H1 (cell line): ENCODE data around the gene PDIA6. TPM values are rescaled to one million over a fixed set of nuclear protein-coding genes. Genes with fewer than 3 reads are reported as not detected.

Experiments used
- CTCF ChIA-PET: fragments of 300-600 bp; sonication (Branson Sonifier 250); formaldehyde crosslinking; loops from one replicate; lab custom pipeline; 2021; ENCODE audit not compliant: partially characterized antibody; lab: Charles Lee
- POLR2A ChIA-PET: fragments of 300-600 bp; sonication (Branson Sonifier 250); formaldehyde crosslinking; loops from one replicate; lab custom pipeline; 2021; ENCODE audit warnings: inconsistent platforms; ENCODE audit not compliant: partially characterized antibody; lab: Charles Lee
- DNase-seq, 2 experiments: peaks; one replicate each; pipeline versions ENCODE4 v3.0.0 to v3.0.0-alpha.2; 2010 to 2022; ENCODE audit warnings: low spot score in 2 of 2, low read depth in 1 of 2, mixed read lengths in 1 of 2
- FAIRE-seq: peaks from 2 replicates; lab custom pipeline; 2011; peaks lifted over from hg19 to GRCh38; lab: Jason Lieb, UNC
- H2AFZ ChIP-seq: 2 replicates; pipeline ENCODE4 v1.8.1; 2012; ENCODE audit warnings: low read length, inconsistent platforms
- H2AK5ac ChIP-seq: 2 replicates; pipeline ENCODE4 v1.6.1; 2013; ENCODE audit warnings: low read depth, low read length
- H2BK120ac ChIP-seq: replicated peaks from 2 replicates; pipeline ENCODE3; 2013; ENCODE audit warnings: low read depth, low read length, inconsistent platforms
- H2BK12ac ChIP-seq: 2 replicates; pipeline ENCODE4 v1.6.1; 2013; ENCODE audit warnings: low read depth, low read length
- H2BK15ac ChIP-seq: 2 replicates; pipeline ENCODE4 v1.6.1; 2013; ENCODE audit warnings: low read length
- H2BK20ac ChIP-seq: 2 replicates; pipeline ENCODE4 v1.6.1; 2013; ENCODE audit warnings: low read length
- H2BK5ac ChIP-seq: 2 replicates; pipeline ENCODE4 v1.6.1; 2013; ENCODE audit warnings: low read depth, low read length
- H3K14ac ChIP-seq: 2 replicates; pipeline ENCODE4 v1.6.1; 2013; ENCODE audit warnings: inconsistent platforms; ENCODE audit not compliant: insufficient read length
- H3K18ac ChIP-seq: 2 replicates; pipeline ENCODE4 v1.6.1; 2013; ENCODE audit warnings: low read length; ENCODE audit errors: extremely low read depth
- H3K23ac ChIP-seq: 2 replicates; pipeline ENCODE4 v1.6.1; 2013; ENCODE audit warnings: inconsistent platforms; ENCODE audit not compliant: insufficient read length
- H3K23me2 ChIP-seq: 2 replicates; pipeline ENCODE4 v1.6.1; 2013; ENCODE audit warnings: low read depth, low read length
- H3K27ac ChIP-seq: 2 replicates; pipeline ENCODE4 v1.6.1; 2011; ENCODE audit warnings: low read depth, low read length, inconsistent platforms
- H3K27me3 ChIP-seq, 4 experiments: replicated peaks in 1 of 4; 1 replicate in 1 of 4; 2 replicates in 3 of 4; pipeline versions ENCODE4 v1.6.1 to v1.8.1; 2011 to 2013; ENCODE audit warnings: low read length in 3 of 4, mild to moderate bottlenecking in 3 of 4, inconsistent platforms in 2 of 4, mixed read lengths in 2 of 4, moderate library complexity in 1 of 4; ENCODE audit not compliant: control insufficient read depth in 3 of 4, insufficient read depth in 3 of 4; ENCODE audit errors: extremely low read depth in 1 of 4
- H3K36me3 ChIP-seq, 4 experiments: 2 replicates each; pipeline versions ENCODE4 v1.6.1 to v1.8.1; 2011 to 2013; ENCODE audit warnings: mild to moderate bottlenecking in 4 of 4, low read length in 3 of 4, moderate library complexity in 2 of 4, control low read depth in 1 of 4, inconsistent platforms in 1 of 4; ENCODE audit not compliant: insufficient read depth in 4 of 4, control insufficient read depth in 2 of 4
- H3K4ac ChIP-seq: replicated peaks from 2 replicates; pipeline ENCODE3; 2013; ENCODE audit warnings: low read length, low read depth, mixed read lengths, inconsistent platforms; ENCODE audit not compliant: insufficient read length
- H3K4me1 ChIP-seq, 4 experiments: replicated peaks in 1 of 4; 1 replicate in 1 of 4; 2 replicates in 3 of 4; pipeline versions ENCODE4 v1.6.1 to v1.8.1; 2011 to 2013; ENCODE audit warnings: low read length in 3 of 4, inconsistent platforms in 2 of 4, mixed read lengths in 1 of 4; ENCODE audit not compliant: insufficient read depth in 4 of 4, control insufficient read depth in 3 of 4
- H3K4me2 ChIP-seq, 2 experiments: 2 replicates each; pipeline versions ENCODE4 v1.6.1 to v1.8.1; 2011 to 2013; ENCODE audit warnings: low read depth in 2 of 2, low read length in 2 of 2, control low read depth in 1 of 2, inconsistent platforms in 1 of 2, mild to moderate bottlenecking in 1 of 2; ENCODE audit not compliant: insufficient read depth in 1 of 2
- H3K4me3 ChIP-seq, 4 experiments: fragments of 200-600, 300-600 bp in 1 of 4; sonication (generic), shearing (Covaris generic), sonication (Bioruptor Twin) in 1 of 4; 2 replicates each; pipeline versions ENCODE4 v1.5.1 to v1.8.1; 2011 to 2016; ENCODE audit warnings: low read length in 4 of 4, low read depth in 3 of 4, control low read depth in 2 of 4, inconsistent platforms in 2 of 4, mild to moderate bottlenecking in 2 of 4, mixed read lengths in 1 of 4, moderate library complexity in 1 of 4; ENCODE audit not compliant: insufficient read depth in 2 of 4; ENCODE audit errors: extremely low read depth in 1 of 4
- H3K56ac ChIP-seq: replicated peaks from 2 replicates; pipeline ENCODE3; 2013; ENCODE audit warnings: low read depth, mild to moderate bottlenecking, mixed read lengths, low read length, inconsistent platforms; ENCODE audit not compliant: insufficient read length
- H3K79me1 ChIP-seq: 2 replicates; pipeline ENCODE4 v1.6.1; 2013; ENCODE audit warnings: low read depth, low read length, control low read depth
- H3K79me2 ChIP-seq, 2 experiments: 2 replicates each; pipeline versions ENCODE4 v1.6.1 to v1.8.1; 2012 to 2013; ENCODE audit warnings: low read length in 2 of 2, mild to moderate bottlenecking in 2 of 2, inconsistent platforms in 1 of 2; ENCODE audit not compliant: insufficient read depth in 2 of 2, control insufficient read depth in 1 of 2
- H3K9ac ChIP-seq, 4 experiments: replicated peaks in 1 of 4; 1 replicate in 1 of 4; 2 replicates in 3 of 4; pipeline versions ENCODE4 v1.6.1 to v1.8.1; 2011 to 2013; ENCODE audit warnings: low read depth in 3 of 4, low read length in 3 of 4, control low read depth in 2 of 4, mild to moderate bottlenecking in 2 of 4, moderate library complexity in 2 of 4, inconsistent platforms in 1 of 4; ENCODE audit errors: extremely low read depth in 1 of 4
- H3K9me3 ChIP-seq, 2 experiments: 2 replicates each; pipeline versions ENCODE4 v1.6.1 to v1.8.1; 2012 to 2013; ENCODE audit warnings: mild to moderate bottlenecking in 2 of 2, moderate library complexity in 2 of 2, control low read depth in 1 of 2, inconsistent platforms in 1 of 2, low read depth in 1 of 2, low read length in 1 of 2, mixed read lengths in 1 of 2; ENCODE audit not compliant: insufficient read depth in 2 of 2
- H4K20me1 ChIP-seq, 2 experiments: replicated peaks in 1 of 2; 2 replicates each; pipeline versions ENCODE3 to v1.8.1; 2011 to 2013; ENCODE audit warnings: inconsistent platforms in 2 of 2, low read length in 2 of 2, mild to moderate bottlenecking in 1 of 2; ENCODE audit not compliant: insufficient read depth in 2 of 2, control insufficient read depth in 1 of 2
- H4K5ac ChIP-seq: 2 replicates; pipeline ENCODE4 v1.6.1; 2013; ENCODE audit warnings: low read length, low read depth, mixed read lengths, inconsistent platforms; ENCODE audit not compliant: insufficient read length
- H4K8ac ChIP-seq: 2 replicates; pipeline ENCODE4 v1.8.0; 2013; ENCODE audit warnings: mild to moderate bottlenecking, moderate library complexity, low read length, inconsistent platforms; ENCODE audit not compliant: insufficient read depth; ENCODE audit errors: extremely low read depth
- H4K91ac ChIP-seq: replicated peaks from 2 replicates; pipeline ENCODE3; 2013; ENCODE audit warnings: low read length, mixed read lengths, inconsistent platforms; ENCODE audit not compliant: insufficient read length
- BACH1 ChIP-seq: IDR thresholded peaks from 2 replicates; pipeline ENCODE4 v1.6.1; 2012; ENCODE audit warnings: low read length, improper control_type of control experiment
- EGR1 ChIP-seq: IDR thresholded peaks from 2 replicates; pipeline ENCODE4 v1.6.1; 2011; ENCODE audit warnings: low read depth, low read length, borderline replicate concordance
- KDM4A ChIP-seq: IDR thresholded peaks from one replicate; pipeline ENCODE4 v1.7.1; 2012; ENCODE audit warnings: low read depth, mild to moderate bottlenecking, moderate library complexity, low read length, inconsistent platforms; ENCODE audit not compliant: severe bottlenecking
- TBP ChIP-seq: IDR thresholded peaks from 2 replicates; pipeline ENCODE4 v1.6.1; 2011; ENCODE audit warnings: low read depth, low read length, improper control_type of control experiment
- WGBS, 2 experiments: shearing (Covaris generic) in 1 of 2; methylation state at CpG; one replicate each; pipeline versions ENCODE4 v1.1.6 to v1.1.7; 2013 to 2015; ENCODE audit warnings: low lambda C conversion rate in 2 of 2, mixed read lengths in 2 of 2, inconsistent platforms in 1 of 2, low coverage in 1 of 2, missing lambda C conversion rate in 1 of 2; ENCODE audit not compliant: insufficient replicate concordance in 2 of 2, insufficient coverage in 1 of 2, insufficient read length in 1 of 2; ENCODE audit errors: extremely low coverage in 1 of 2, missing lambda C conversion rate in 1 of 2; 5-methylcytosine and 5-hydroxymethylcytosine counted together
- polyA plus RNA-seq, 7 experiments: library from polyadenylated mRNA; depleted of rRNA in 3 of 7; stranded (reverse) in 5 of 7; unstranded in 2 of 7; fragments of >200 nt in 5 of 7; fragments of 200-250 nt in 2 of 7; gene quantifications; 1 replicate in 5 of 7; 2 replicates in 1 of 7; 4 replicates in 1 of 7; pipeline versions ENCODE4 v1.2.1 to v1.2.3, GENCODE V29; 2011 to 2013; ENCODE audit warnings: missing spikeins in 2 of 7, mixed read lengths in 2 of 7
- total RNA-seq: library from RNA; stranded (reverse); fragmentation: NEBNext Ultra II Directional; extraction: Animal tissue kit (Norgen Biotek cat#: 25700); gene quantifications from 2 replicates; pipeline ENCODE4 v1.2.1, GENCODE V29; 2021

PDIA6 gene
- total and polyA plus RNA-seq, 2 of the 8 experiments (the other 6 are each of a cell fraction or from before 2014, with no cell fraction given), result 181 to 384 TPM

- H3K23me2 ChIP-seq, result no peaks in the 10 kb centered on the region
- H2BK120ac ChIP-seq, result no peak overlapping the region
- H3K23ac ChIP-seq, result no peak overlapping the region
- H3K4me3 ChIP-seq, result no peak overlapping the region
- H3K4me1 ChIP-seq, result no peaks in the 10 kb centered on the region; a peak in 3 of 7 replicates
- H3K18ac ChIP-seq, result no peak overlapping the region
- H2AK5ac ChIP-seq, result no peak overlapping the region
- peaks cover 5 to 16% of the 10 kb centered on the region in 2 experiments; a peak in 3 of 4 replicates for H3K9me3 ChIP-seq
- DNase-seq, result no peak
- H4K5ac ChIP-seq, result no peak overlapping the region
- POLR2A ChIA-PET, result no interaction called here
- H3K9ac ChIP-seq, result no peak overlapping the region
- WGBS, 2 experiments, result 79% methylated on average over 17 of the region's 17 CpGs; no CpG with 5 or more reads in 1 of the 2 experiments
- TF ChIP-seq TBP (no peak), EGR1 (no peak), BACH1 (no peak), KDM4A (no peak)
- TF ChIP-seq, all 59 proteins: peak for 0
- Histone ChIP-seq H3K79me2 (no peaks in the 10 kb centered on the region), H3K4ac (no peak overlapping the region), H3K27ac (no peak overlapping the region), H3K79me1 (no peaks in the 10 kb centered on the region), H3K14ac (no peak overlapping the region), H4K91ac (no peak overlapping the region), H3K4me2 (no peak overlapping the region), H3K36me3 (no peaks in the 10 kb centered on the region), H4K20me1 (no peaks in the 10 kb centered on the region), H2BK15ac (no peak overlapping the region), H2AFZ (no peak overlapping the region), H3K27me3 (peaks cover 0 to 7% (median 4%) of the 10 kb centered on the region in 4 experiments; a peak in 3 of 7 replicates), H2BK5ac (no peak overlapping the region), H3K56ac (no peak overlapping the region), H2BK20ac (no peak overlapping the region), H4K8ac (no peak overlapping the region), H2BK12ac (no peak overlapping the region)
- CTCF ChIA-PET, result interaction anchor here (0.5 to 11.2 kb wide), 16 partner anchors 9 to 295 kb away, joined by 3 to 234 read pairs (median 3); partner anchors contain the start of gene KCNF1
- FAIRE-seq, result no peak
These were observed 25.0 kb upstream of the PDIA6 start for GRCh38 chr2:10837298-10838266.
